ENCODE results near the gene KRT33B. TPM values are rescaled to one million over a fixed set of nuclear protein-coding genes. Genes with fewer than 3 reads are reported as not detected.

The KRT33B gene
- total RNA-seq, 1 experiment from 2014 or later, result not detected

DNA sequence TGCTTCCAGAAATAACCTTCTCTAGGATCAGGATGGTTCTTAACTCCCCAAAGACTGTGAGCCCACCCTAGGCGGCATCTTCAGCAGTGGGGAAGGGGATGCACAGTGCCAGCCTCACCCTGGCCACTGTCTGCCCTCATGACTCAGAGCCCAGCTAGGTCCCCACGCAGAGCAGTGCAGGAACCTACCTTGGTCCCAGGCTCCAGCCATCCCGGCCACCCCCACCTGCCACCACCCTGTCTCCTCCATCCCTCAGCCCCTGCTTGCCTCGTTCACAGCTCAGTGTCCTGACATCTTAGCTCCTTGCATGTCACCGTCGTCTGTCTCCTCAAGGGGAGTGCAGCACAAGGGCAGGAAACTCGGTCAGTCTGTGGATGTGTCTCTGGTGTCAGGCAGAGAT is 38.0 kb downstream of the KRT33B start:
- no peak overlapping the region for H2BK12ac ChIP-seq (ENCODE audit: insufficient read length, low read depth, low read length)
- H3K4me1 ChIP-seq (ENCODE audit: insufficient read depth, low read length), result no peaks in the 10 kb centered on the region
- H2BK5ac ChIP-seq (ENCODE audit: insufficient read length, low read length), result no peak overlapping the region
- Mint-ChIP-seq H3K36me3 (ENCODE audit: insufficient read depth in 1 of 3, low read depth in 3 of 3) (no peaks in the 10 kb centered on the region; a peak in 1 of 7 replicates), H3K27ac (no peak overlapping the region), H3K9me3 (no peaks in the 10 kb centered on the region; a peak in 2 of 5 replicates), H3K4me1 (peaks cover 0 to 9% of the 10 kb centered on the region in 2 experiments; a peak in 3 of 4 replicates), H3K27me3 (ENCODE audit: low read depth) (peaks cover 4% of the 10 kb centered on the region; the same call in 1 of the 2 replicates), H3K4me3 (no peak overlapping the region)
- no peak overlapping the region for H4K5ac ChIP-seq (ENCODE audit: insufficient read length, low read depth, low read length)
- TF ChIP-seq, protein P1, sequence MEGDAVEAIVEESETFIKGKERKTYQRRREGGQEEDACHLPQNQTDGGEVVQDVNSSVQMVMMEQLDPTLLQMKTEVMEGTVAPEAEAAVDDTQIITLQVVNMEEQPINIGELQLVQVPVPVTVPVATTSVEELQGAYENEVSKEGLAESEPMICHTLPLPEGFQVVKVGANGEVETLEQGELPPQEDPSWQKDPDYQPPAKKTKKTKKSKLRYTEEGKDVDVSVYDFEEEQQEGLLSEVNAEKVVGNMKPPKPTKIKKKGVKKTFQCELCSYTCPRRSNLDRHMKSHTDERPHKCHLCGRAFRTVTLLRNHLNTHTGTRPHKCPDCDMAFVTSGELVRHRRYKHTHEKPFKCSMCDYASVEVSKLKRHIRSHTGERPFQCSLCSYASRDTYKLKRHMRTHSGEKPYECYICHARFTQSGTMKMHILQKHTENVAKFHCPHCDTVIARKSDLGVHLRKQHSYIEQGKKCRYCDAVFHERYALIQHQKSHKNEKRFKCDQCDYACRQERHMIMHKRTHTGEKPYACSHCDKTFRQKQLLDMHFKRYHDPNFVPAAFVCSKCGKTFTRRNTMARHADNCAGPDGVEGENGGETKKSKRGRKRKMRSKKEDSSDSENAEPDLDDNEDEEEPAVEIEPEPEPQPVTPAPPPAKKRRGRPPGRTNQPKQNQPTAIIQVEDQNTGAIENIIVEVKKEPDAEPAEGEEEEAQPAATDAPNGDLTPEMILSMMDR (conservative IDR thresholded peaks at IDR 0.05), result no peak
- no peak overlapping the region for H2AK5ac ChIP-seq (ENCODE audit: insufficient read length, low read length)
- H3K23ac ChIP-seq (ENCODE audit: insufficient read length, low read depth, low read length), result no peak overlapping the region
- DNase-seq, result no peak
- H2BK120ac ChIP-seq (ENCODE audit: low read depth, low read length, poor library complexity, severe bottlenecking), result no peak overlapping the region
- no peak overlapping the region for H3K18ac ChIP-seq (ENCODE audit: insufficient read length, low read depth, low read length)
- no peak overlapping the region for H3K4me2 ChIP-seq (ENCODE audit: insufficient read depth, insufficient read length, low read length)
- H3K56ac ChIP-seq (ENCODE audit: insufficient read length, low read depth, low read length), result no peak overlapping the region
- no peaks in the 10 kb centered on the region for H3K27me3 ChIP-seq (ENCODE audit: insufficient read depth, low read length)
- no peaks in the 10 kb centered on the region for H3K79me1 ChIP-seq (ENCODE audit: insufficient read depth, low read depth, low read length, poor library complexity, severe bottlenecking)
- H2AFZ ChIP-seq (ENCODE audit: low read length), result no peak overlapping the region
- no CpG with 5 or more reads among the region's 7 CpGs for WGBS (ENCODE audit: extremely low coverage, insufficient read length, low lambda C conversion rate)
- no peak overlapping the region for H4K91ac ChIP-seq (ENCODE audit: insufficient read length, low read depth, low read length)
- H3K4ac ChIP-seq (ENCODE audit: low read depth, low read length), result no peak overlapping the region
- no peak overlapping the region for H2BK15ac ChIP-seq (ENCODE audit: low read depth, low read length)
- no peaks in the 10 kb centered on the region for H4K20me1 ChIP-seq (ENCODE audit: control insufficient read depth, insufficient read depth, insufficient read length)
- H3K14ac ChIP-seq (ENCODE audit: insufficient read depth, low read length), result no peak overlapping the region
- no peaks in the 10 kb centered on the region for H3K9me3 ChIP-seq (ENCODE audit: control insufficient read depth, low read depth, low read length)
- no peak overlapping the region for H3T11ph ChIP-seq (ENCODE audit: low read length)
- H2BK20ac ChIP-seq (ENCODE audit: low read depth, low read length, poor library complexity, severe bottlenecking), result no peak overlapping the region
- no peaks in the 10 kb centered on the region for H3K23me2 ChIP-seq (ENCODE audit: insufficient read length, low read depth, low read length, poor library complexity, severe bottlenecking)
- no peak overlapping the region for H3K27ac ChIP-seq (ENCODE audit: insufficient read length, low read depth, low read length)
- no peak overlapping the region for H4K8ac ChIP-seq (replicated peaks; ENCODE audit: insufficient read length, low read depth, low read length)
- no peaks in the 10 kb centered on the region for H3K79me2 ChIP-seq (ENCODE audit: insufficient read depth, low read length)
- no peak overlapping the region for H3K9ac ChIP-seq (ENCODE audit: extremely low read depth, insufficient read length, low read length)

Measured in H9 (cell line).